Ovary (tissue), 9 donors: ENCODE measurements around the gene CYSTM1. TPM values are rescaled to one million over a fixed set of nuclear protein-coding genes. Genes with fewer than 3 reads are reported as not detected.

Experiments used
- DNase-seq, 5 donors: peaks; one replicate each; pipeline ENCODE4 v3.0.0-alpha.2; 2019 to 2020
- H3K27ac ChIP-seq, 2 donors: fragments of 200-600 bp; one replicate each; pipeline versions ENCODE4 v1.5.1 to v1.8.0; 2019 to 2022
- H3K27me3 ChIP-seq: fragments of 200-600 bp; one replicate; pipeline ENCODE4 v1.8.0; 2022
- H3K36me3 ChIP-seq: fragments of 200-600 bp; sonication (generic); one replicate; pipeline ENCODE4 v1.5.1; 2019
- H3K4me1 ChIP-seq: one replicate; pipeline ENCODE4 v1.8.1; 2013; ENCODE audit warnings: mild to moderate bottlenecking, moderate library complexity; ENCODE audit not compliant: insufficient read depth
- H3K4me3 ChIP-seq: fragments of 200-600 bp; sonication (generic); one replicate; pipeline ENCODE4 v1.5.1; 2017
- H3K9me3 ChIP-seq, 2 donors: fragments of 200-600 bp in 1 of 2; sonication (generic) in 1 of 2; one replicate each; pipeline versions ENCODE4 v1.5.1 to v1.8.1; 2013 to 2019; ENCODE audit warnings: mild to moderate bottlenecking in 1 of 2, moderate library complexity in 1 of 2
- EP300 ChIP-seq: sonication (generic); formaldehyde crosslinking; IDR thresholded peaks from one replicate; pipeline ENCODE4 v1.6.1; 2017; ENCODE audit warnings: antibody characterized with exemption
- POLR2A ChIP-seq: fragments of 450-650 bp; IDR thresholded peaks from one replicate; pipeline ENCODE4 v1.6.1; 2017; ENCODE audit warnings: antibody characterized with exemption, mild to moderate bottlenecking, moderate library complexity
- WGBS, 3 donors: extraction: QIAGEN DNeasy Blood & Tissue Kit in 1 of 3; methylation state at CpG; one replicate each; pipeline versions ENCODE4 v1.1.5 to v1.1.7; 2013 to 2017; 5-methylcytosine and 5-hydroxymethylcytosine counted together
- intact Hi-C, 4 donors: fragments of 100-400 bp; cut with DNase I; formaldehyde crosslinking; loops; one replicate each; pipeline versions ENCODE4 v1.11.0 to v1.15.1; 2022 to 2023
- polyA plus RNA-seq, 2 donors: library from polyadenylated mRNA; stranded (reverse); fragments of 200-250 nt in 1 of 2; fragments of 350-450 nt in 1 of 2; fragmentation: Illumina TruSeq in 1 of 2; extraction: RNeasy Lipid Tissue Mini Kit (QIAGEN cat#74804) in 1 of 2; gene quantifications; one replicate each; pipeline ENCODE4 v1.2.3, GENCODE V29; 2013 to 2014
- total RNA-seq, 7 donors: library from RNA; depleted of rRNA in 2 of 7; stranded (reverse); fragments of >200 nt in 2 of 7; fragmentation: NEBNext Ultra II Directional in 3 of 7; extraction: Animal tissue kit (Norgen Biotek cat#: 25700) in 3 of 7; gene quantifications; one replicate each; pipeline versions ENCODE4 v1.1.0 to v1.2.4, GENCODE V29; 2016 to 2023
- TF ChIP-seq, protein P1 (sequence below), 3 donors: fragments of 450-650 bp in 2 of 3; fragments of 200-600 bp in 1 of 3; IDR thresholded peaks; one replicate each; pipeline versions ENCODE4 v1.5.1 to v1.8.0; 2016 to 2022; ENCODE audit warnings: antibody characterized with exemption in 3 of 3, mild to moderate bottlenecking in 1 of 3
- donor health status: DM: no; HTN: no; CAD: no; lungs with moderate emphysema.
- donor health status: DM: no; HTN: no; CAD: no.
- donor health status: Bipolar disorder and iron deficiency.
- donor health status: DM: yes; HTN: yes; CAD: no.
- donor health status: DM: no; HTN: no; CAD: no.
- donor health status: DM: yes; HTN: yes; CAD: no.

The CYSTM1 gene
- total and polyA plus RNA-seq, 9 donors: 24.6 to 143 (median 40.5) TPM

DNA sequence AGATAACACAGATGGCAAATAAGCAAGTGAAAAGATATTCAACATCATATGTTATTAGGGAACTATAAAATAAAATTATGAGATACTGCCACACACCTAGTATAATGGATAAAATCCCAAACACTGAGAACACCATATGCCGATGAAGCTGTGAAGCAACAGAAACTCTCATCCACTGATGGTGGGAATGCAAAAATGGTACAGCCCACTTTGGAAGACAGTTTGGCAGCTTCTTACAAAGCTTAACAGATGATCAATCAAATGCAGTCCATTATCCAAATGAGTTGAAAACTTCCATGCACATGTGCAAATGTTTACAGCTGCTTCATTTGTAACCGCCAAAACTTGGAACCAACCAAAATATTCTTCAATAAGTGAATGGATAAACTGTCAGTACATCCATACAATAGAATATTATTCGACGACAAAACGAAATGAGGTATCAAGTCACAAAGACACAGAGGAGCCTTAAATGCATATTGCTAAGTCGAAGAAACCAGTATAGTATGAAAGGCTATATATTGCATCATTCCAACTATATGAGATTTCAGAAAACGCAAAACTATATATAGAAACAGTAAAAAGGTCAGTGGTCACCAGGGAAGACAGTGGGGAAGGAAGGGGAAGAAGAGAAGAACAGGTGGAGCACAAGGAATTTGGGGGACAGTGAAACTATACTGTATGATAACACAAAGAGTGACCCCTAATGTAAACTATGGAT, 113.0 kb downstream of the CYSTM1 start:
- TF ChIP-seq, protein P1, sequence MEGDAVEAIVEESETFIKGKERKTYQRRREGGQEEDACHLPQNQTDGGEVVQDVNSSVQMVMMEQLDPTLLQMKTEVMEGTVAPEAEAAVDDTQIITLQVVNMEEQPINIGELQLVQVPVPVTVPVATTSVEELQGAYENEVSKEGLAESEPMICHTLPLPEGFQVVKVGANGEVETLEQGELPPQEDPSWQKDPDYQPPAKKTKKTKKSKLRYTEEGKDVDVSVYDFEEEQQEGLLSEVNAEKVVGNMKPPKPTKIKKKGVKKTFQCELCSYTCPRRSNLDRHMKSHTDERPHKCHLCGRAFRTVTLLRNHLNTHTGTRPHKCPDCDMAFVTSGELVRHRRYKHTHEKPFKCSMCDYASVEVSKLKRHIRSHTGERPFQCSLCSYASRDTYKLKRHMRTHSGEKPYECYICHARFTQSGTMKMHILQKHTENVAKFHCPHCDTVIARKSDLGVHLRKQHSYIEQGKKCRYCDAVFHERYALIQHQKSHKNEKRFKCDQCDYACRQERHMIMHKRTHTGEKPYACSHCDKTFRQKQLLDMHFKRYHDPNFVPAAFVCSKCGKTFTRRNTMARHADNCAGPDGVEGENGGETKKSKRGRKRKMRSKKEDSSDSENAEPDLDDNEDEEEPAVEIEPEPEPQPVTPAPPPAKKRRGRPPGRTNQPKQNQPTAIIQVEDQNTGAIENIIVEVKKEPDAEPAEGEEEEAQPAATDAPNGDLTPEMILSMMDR (IDR thresholded peaks at IDR 0.05): no peak
- TF ChIP-seq POLR2A (no peak), EP300 (no peak)
- H3K4me1 ChIP-seq: peaks cover 5% of the 10 kb centered on the region
- no peaks in the 10 kb centered on the region for H3K9me3 ChIP-seq
- 85 to 90% (median 87%) methylated on average over 7 of the region's 7 CpGs for WGBS, 3 donors
- H3K36me3 ChIP-seq: no peaks in the 10 kb centered on the region
- H3K27me3 ChIP-seq: no peaks in the 10 kb centered on the region
- intact Hi-C loops: no loop called here
- no peak for DNase-seq
- H3K4me3 ChIP-seq: no peak overlapping the region
- no peak overlapping the region for H3K27ac ChIP-seq

DNA sequence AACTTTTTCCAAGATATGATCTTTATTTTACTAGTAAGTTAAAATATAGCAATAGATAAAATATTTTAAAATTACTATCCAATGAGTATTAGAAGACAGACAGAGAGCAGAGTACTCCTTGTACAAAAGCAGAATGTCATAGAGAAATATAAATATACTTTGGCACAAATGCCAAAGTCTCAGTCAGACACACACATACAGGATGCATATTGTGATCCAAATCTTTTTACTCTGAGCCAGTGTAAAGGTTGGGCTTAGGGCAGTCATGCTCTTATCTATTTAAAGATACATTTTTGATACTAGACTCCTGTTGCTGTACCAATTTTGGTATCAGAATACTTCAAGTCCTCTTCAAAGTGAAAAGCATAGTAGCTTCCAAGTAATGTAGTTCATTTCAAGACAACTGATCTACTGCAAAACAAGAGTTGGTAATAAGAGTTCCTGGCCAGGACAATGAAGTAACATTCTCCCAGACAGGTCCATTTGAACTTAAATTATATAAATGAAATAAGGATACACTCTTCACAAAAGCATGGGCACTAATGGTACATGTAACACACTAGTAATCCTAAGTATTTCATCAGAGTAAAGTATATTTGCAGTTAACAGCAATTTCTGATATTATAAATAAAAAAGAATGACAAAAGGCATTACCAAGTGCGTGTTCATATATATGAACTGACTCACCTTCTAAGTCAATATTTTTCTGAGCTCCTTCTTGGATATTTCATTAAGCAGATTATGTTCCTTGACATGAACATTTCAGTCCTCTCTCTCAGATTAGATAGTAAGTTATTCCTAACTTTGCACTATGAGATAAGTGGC, 117.4 kb downstream of the CYSTM1 start:
- DNase-seq: no peak
- H3K27me3 ChIP-seq: no peaks in the 10 kb centered on the region
- no peaks in the 10 kb centered on the region for H3K36me3 ChIP-seq
- intact Hi-C loops: no loop called here
- no peak overlapping the region for H3K4me3 ChIP-seq
- no peak overlapping the region for H3K27ac ChIP-seq
- no peaks in the 10 kb centered on the region for H3K9me3 ChIP-seq
- TF ChIP-seq POLR2A: no peak
- TF ChIP-seq, protein P1 (IDR thresholded peaks at IDR 0.05): no peak
- H3K4me1 ChIP-seq: peaks cover 2% of the 10 kb centered on the region
- WGBS, 3 donors: 70 to 92% (median 83%) methylated on average over 1 of the region's 1 CpG

Other genes with a start within 250 kb of the CYSTM1 start
- gene NRG2, start 131.9 kb upstream of the CYSTM1 start, total RNA-seq: 10 to 100 TPM in 5 of 7 donors, 1 to 10 TPM in 2; 6.4 to 32.6 (median 25.5) TPM
- 10 to 100 TPM in 1 of 2 donors, 1 to 10 TPM in 1; 2.6 to 10.1 TPM for gene NRG2, start 131.9 kb upstream of the CYSTM1 start, polyA plus RNA-seq
- gene PURA, start 61.1 kb upstream of the CYSTM1 start, total RNA-seq: 10 to 100 TPM; 19.5 to 35.5 (median 29.8) TPM
- gene PURA, start 61.1 kb upstream of the CYSTM1 start, polyA plus RNA-seq: 10 to 100 TPM in 1 of 2 donors, 1 to 10 TPM in 1; 6.3 to 11.0 TPM
- gene IGIP, start 49.3 kb upstream of the CYSTM1 start, total RNA-seq: 10 to 100 TPM in 6 of 7 donors, 1 to 10 TPM in 1; 8.6 to 17.3 (median 15.5) TPM
- gene IGIP, start 49.3 kb upstream of the CYSTM1 start, polyA plus RNA-seq: 1 to 10 TPM; 6.8 to 8.8 TPM
- gene PFDN1, start 127.9 kb downstream of the CYSTM1 start, total RNA-seq: 10 to 100 TPM; 27.4 to 65.7 (median 35.2) TPM
- 100 to 1,000 TPM in 1 of 2 donors, 10 to 100 TPM in 1; 61.3 to 113 TPM for gene PFDN1, start 127.9 kb downstream of the CYSTM1 start, polyA plus RNA-seq
- gene HBEGF, start 171.4 kb downstream of the CYSTM1 start, total RNA-seq: 10 to 100 TPM in 1 of 7 donors, 1 to 10 TPM in 6; 1.5 to 14.5 (median 5.6) TPM
- gene HBEGF, start 171.4 kb downstream of the CYSTM1 start, polyA plus RNA-seq: 10 to 100 TPM in 1 of 2 donors, 1 to 10 TPM in 1; 3.4 to 10.8 TPM
- gene SLC4A9, start 185.0 kb downstream of the CYSTM1 start, total RNA-seq: under 1 TPM in 1 of 7 donors, not detected in 6; 0.13 TPM
- gene SLC4A9, start 185.0 kb downstream of the CYSTM1 start, polyA plus RNA-seq: not detected
- 100 to 1,000 TPM in 5 of 7 donors, 10 to 100 TPM in 2; 72.0 to 141 (median 119) TPM for gene ANKHD1, start 226.6 kb downstream of the CYSTM1 start, total RNA-seq
- 10 to 100 TPM; 48.3 to 85.5 TPM for gene ANKHD1, start 226.6 kb downstream of the CYSTM1 start, polyA plus RNA-seq